Gastrocnemius medialis (tissue), 4 donors: Measurements from ENCODE around the gene DHX15.

Experiments
- POLR2A ChIP-seq, 2 donors: fragments of 450-650 bp; IDR thresholded peaks; one replicate each; pipeline ENCODE4 v1.6.1; 2017; ENCODE audit warnings: antibody characterized with exemption in 2 of 2, mild to moderate bottlenecking in 2 of 2, moderate library complexity in 2 of 2
- TF ChIP-seq, protein P1 (sequence below), 5 experiments: fragments of 450-650 bp in 3 of 5; fragments of 200-600 bp in 2 of 5; sonication (generic) in 2 of 5; IDR thresholded peaks in 4 of 5; conservative IDR thresholded peaks in 1 of 5; 1 replicate in 4 of 5; 2 replicates in 1 of 5; pipeline ENCODE4 v1.5.1; 2016 to 2019; ENCODE audit warnings: antibody characterized with exemption in 5 of 5, mild to moderate bottlenecking in 3 of 5, moderate library complexity in 3 of 5

DNA sequence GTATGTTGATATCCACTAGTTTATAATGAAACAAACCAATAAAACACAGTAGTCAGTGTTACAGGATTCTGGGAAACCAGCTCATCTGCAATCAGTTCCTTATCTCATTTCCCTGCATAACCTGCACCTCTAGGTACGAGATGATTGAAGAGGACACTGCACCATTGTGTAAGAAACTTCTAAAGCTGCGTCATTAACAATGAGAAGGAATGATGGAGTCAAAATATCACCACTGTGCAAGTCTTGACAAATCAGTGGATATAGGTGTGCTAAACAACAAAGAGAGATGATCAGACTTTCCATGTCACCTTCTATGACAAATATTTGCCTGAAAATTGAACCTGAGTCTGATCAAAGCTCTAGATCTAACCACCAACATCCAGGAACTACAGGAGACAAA lies 40.7 kb upstream of the DHX15 start:
- TF ChIP-seq, protein P1, sequence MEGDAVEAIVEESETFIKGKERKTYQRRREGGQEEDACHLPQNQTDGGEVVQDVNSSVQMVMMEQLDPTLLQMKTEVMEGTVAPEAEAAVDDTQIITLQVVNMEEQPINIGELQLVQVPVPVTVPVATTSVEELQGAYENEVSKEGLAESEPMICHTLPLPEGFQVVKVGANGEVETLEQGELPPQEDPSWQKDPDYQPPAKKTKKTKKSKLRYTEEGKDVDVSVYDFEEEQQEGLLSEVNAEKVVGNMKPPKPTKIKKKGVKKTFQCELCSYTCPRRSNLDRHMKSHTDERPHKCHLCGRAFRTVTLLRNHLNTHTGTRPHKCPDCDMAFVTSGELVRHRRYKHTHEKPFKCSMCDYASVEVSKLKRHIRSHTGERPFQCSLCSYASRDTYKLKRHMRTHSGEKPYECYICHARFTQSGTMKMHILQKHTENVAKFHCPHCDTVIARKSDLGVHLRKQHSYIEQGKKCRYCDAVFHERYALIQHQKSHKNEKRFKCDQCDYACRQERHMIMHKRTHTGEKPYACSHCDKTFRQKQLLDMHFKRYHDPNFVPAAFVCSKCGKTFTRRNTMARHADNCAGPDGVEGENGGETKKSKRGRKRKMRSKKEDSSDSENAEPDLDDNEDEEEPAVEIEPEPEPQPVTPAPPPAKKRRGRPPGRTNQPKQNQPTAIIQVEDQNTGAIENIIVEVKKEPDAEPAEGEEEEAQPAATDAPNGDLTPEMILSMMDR (IDR thresholded peaks at IDR 0.05 in 4 of 5, conservative IDR thresholded peaks at IDR 0.05 in 1 of 5): no peak
- no peak for TF ChIP-seq POLR2A (IDR thresholded peaks at IDR 0.05)
